Vagina (tissue), 2 donors: ENCODE results near the gene E2F1.

Experiments used
- POLR2A ChIP-seq, 2 donors: fragments of 450-650 bp; IDR thresholded peaks; one replicate each; pipeline ENCODE4 v1.6.1; 2017; ENCODE audit warnings: antibody characterized with exemption in 2 of 2, mild to moderate bottlenecking in 2 of 2, moderate library complexity in 2 of 2
- POLR2AphosphoS5 ChIP-seq, 2 donors: sonication (generic); formaldehyde crosslinking; IDR thresholded peaks; one replicate each; pipeline ENCODE4 v1.9.0; 2017; ENCODE audit warnings: antibody characterized with exemption in 2 of 2, mild to moderate bottlenecking in 2 of 2, low read depth in 1 of 2; ENCODE audit not compliant: insufficient read depth in 1 of 2
- TF ChIP-seq, protein P1 (sequence below), 3 experiments: fragments of 450-650 bp in 2 of 3; fragments of 200-600 bp in 1 of 3; sonication (generic) in 1 of 3; IDR thresholded peaks; one replicate each; pipeline ENCODE4 v1.5.1; 2017 to 2019; ENCODE audit warnings: antibody characterized with exemption in 3 of 3, mild to moderate bottlenecking in 2 of 3, moderate library complexity in 2 of 3

DNA sequence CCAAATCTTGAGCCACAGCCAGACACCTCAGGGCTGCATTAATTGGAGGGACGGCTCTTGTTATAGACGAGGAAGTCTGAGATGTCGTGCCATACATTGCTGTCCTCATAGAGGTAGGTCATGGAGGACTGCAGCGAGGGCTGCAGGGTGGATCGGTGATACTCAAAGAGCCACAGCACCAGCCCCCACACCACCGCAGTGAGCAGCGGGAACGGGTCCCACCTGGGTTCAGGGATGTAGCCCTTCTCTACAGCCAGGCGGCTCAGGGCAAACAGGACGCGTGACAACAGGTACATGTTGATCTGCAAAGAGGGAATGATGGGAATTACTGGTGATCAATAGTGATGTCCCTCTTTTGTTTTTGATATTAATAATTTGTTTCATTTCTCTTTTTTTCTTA lies 21.5 kb upstream of the E2F1 start:
- TF ChIP-seq, protein P1, sequence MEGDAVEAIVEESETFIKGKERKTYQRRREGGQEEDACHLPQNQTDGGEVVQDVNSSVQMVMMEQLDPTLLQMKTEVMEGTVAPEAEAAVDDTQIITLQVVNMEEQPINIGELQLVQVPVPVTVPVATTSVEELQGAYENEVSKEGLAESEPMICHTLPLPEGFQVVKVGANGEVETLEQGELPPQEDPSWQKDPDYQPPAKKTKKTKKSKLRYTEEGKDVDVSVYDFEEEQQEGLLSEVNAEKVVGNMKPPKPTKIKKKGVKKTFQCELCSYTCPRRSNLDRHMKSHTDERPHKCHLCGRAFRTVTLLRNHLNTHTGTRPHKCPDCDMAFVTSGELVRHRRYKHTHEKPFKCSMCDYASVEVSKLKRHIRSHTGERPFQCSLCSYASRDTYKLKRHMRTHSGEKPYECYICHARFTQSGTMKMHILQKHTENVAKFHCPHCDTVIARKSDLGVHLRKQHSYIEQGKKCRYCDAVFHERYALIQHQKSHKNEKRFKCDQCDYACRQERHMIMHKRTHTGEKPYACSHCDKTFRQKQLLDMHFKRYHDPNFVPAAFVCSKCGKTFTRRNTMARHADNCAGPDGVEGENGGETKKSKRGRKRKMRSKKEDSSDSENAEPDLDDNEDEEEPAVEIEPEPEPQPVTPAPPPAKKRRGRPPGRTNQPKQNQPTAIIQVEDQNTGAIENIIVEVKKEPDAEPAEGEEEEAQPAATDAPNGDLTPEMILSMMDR (IDR thresholded peaks at IDR 0.05): no peak
- TF ChIP-seq POLR2AphosphoS5 (IDR thresholded peaks at IDR 0.05; ENCODE audit: insufficient read depth in 1 of 2, low read depth in 1 of 2): no peak
- no peak for TF ChIP-seq POLR2A (IDR thresholded peaks at IDR 0.05)
